ENCODE data around the gene ADD2.

DNA sequence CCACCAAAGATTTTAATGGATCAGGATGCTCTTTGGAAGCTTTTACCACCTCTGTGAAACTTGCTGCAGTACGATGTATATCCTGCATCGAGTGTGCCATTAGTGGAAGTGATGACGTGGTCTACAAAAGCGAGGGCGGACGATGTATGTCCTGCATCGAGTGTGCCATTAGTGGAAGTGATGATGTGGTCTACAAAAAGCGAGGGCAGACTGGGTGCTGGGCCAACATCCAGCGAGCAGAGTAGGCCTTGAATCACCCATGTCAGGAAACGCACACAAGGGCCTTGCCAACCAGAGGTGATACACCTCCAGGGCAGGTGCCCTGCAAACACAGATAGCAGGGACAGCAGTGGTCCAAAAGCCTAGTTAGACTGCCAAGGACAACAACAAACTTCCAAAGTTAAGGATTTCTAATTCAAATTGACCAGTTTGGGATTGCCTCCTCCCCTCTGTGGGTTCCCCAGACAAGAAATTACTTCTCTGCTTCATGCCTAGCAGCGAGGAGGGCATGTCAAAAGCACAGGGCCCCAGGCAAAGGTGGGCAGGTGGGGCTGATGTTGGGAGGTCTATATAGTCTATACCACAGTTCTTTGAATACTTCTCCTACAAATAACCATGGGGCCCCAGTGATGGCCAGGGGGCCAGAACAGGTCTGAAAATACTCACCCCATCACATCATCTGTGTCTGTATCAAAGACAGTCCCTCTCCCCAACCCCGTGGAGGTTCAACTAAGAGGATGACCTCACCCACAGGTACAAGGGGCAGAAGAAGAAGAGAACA is 70.2 kb downstream of the ADD2 start:
- TF ChIP-seq, protein P1, sequence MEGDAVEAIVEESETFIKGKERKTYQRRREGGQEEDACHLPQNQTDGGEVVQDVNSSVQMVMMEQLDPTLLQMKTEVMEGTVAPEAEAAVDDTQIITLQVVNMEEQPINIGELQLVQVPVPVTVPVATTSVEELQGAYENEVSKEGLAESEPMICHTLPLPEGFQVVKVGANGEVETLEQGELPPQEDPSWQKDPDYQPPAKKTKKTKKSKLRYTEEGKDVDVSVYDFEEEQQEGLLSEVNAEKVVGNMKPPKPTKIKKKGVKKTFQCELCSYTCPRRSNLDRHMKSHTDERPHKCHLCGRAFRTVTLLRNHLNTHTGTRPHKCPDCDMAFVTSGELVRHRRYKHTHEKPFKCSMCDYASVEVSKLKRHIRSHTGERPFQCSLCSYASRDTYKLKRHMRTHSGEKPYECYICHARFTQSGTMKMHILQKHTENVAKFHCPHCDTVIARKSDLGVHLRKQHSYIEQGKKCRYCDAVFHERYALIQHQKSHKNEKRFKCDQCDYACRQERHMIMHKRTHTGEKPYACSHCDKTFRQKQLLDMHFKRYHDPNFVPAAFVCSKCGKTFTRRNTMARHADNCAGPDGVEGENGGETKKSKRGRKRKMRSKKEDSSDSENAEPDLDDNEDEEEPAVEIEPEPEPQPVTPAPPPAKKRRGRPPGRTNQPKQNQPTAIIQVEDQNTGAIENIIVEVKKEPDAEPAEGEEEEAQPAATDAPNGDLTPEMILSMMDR (IDR thresholded peaks at IDR 0.05; ENCODE audit: insufficient read depth, low read depth, low read length): no peak
- no peak for TF ChIP-seq EZH2 (IDR thresholded peaks at IDR 0.05; ENCODE audit: insufficient read depth, low read length)
